ENCODE measurements around the gene PTP4A2. TPM values are rescaled to one million over a fixed set of nuclear protein-coding genes. Genes with fewer than 3 reads are reported as not detected.

Gene PTP4A2
- total RNA-seq = 206 and 269 TPM in 2 replicates

GRCh38 chr1:31938184-31938975 lies at the start of gene PTP4A2:
TSS of gene PTP4A2 (minus strand) at chr1:31938368. CDS start at chr1:31919065, 19,303 bp downstream.

Other genes with a start within 250 kb of the PTP4A2 start
- 1.3 and 35.6 TPM in 2 replicates for gene COL16A1, start 234.4 kb downstream of the PTP4A2 start, total RNA-seq
- gene ADGRB2, start 174.0 kb downstream of the PTP4A2 start, total RNA-seq = 1.1 and 1.9 TPM in 2 replicates
- gene SPOCD1, start 122.3 kb downstream of the PTP4A2 start, total RNA-seq = 19.8 and 23.6 TPM in 2 replicates
- 68.2 and 71.4 TPM in 2 replicates for gene KHDRBS1, start 75.5 kb upstream of the PTP4A2 start, total RNA-seq
- 8.4 and 9.1 TPM in 2 replicates for gene TMEM39B, start 134.6 kb upstream of the PTP4A2 start, total RNA-seq
- gene KPNA6, start 169.7 kb upstream of the PTP4A2 start, total RNA-seq = 30.2 and 38.0 TPM in 2 replicates
- 60.7 and 83.4 TPM in 2 replicates for gene TXLNA, start 241.3 kb upstream of the PTP4A2 start, total RNA-seq